ENCODE data around the gene GARIN5A.

Gene GARIN5A

GRCh38 chr19:50420808-50421207 is 55.8 kb downstream of the GARIN5A start:
- H3K27ac ChIP-seq, result no peak overlapping the region
- no peak for TF ChIP-seq CTCF (IDR thresholded peaks at IDR 0.05)

DNA sequence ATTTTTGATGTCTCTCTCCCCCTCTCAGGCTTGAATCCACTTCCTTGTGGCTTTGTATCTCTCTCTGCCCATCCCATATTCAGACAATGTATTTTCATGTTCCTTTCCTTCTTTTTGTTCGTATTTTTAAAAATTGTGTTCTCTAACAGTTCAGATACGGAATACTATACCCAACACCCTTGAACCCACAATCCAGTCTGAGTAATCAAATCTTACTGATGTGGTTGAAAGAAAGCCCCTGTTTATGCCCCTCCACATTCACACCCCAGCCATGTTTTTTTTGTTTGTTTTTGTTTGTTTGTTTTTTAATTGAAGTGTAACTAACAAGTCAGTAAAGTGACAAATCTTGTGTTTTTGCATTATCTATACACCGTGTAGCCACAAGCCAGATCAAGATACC is 56.5 kb downstream of the GARIN5A start:
- no peak overlapping the region for H3K27ac ChIP-seq
- no peak for TF ChIP-seq CTCF (IDR thresholded peaks at IDR 0.05)
- TF ChIP-seq ZFX (IDR thresholded peaks at IDR 0.05; ENCODE audit: borderline replicate concordance), result no peak

DNA sequence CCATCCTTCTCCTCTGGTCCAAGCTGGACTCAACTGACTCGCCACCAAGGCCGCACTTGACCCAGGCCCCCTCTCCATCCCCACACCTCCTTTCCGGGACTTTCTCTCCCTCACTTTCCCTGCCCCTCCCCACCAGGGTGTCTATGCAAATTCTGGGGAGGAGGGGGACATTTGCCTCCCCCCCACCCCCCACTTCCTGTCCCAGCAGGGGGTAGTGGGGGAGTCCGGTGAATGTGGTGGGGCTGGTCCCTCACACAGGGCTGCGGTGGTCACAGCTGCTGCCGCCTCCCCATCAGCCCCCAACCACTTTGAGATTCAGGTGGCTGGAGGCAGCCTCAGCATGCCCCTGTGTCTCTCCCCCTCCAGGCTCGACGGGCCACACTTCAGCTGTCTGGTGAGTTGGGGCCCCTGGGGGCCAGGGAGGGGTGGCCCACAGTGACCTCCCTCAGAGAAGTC is 57.0 kb downstream of the GARIN5A start:
- TF ChIP-seq CTCF (IDR thresholded peaks at IDR 0.05), result no peak
- TF ChIP-seq ZFX (IDR thresholded peaks at IDR 0.05; ENCODE audit: borderline replicate concordance), result no peak
- no peak overlapping the region for H3K27ac ChIP-seq

DNA sequence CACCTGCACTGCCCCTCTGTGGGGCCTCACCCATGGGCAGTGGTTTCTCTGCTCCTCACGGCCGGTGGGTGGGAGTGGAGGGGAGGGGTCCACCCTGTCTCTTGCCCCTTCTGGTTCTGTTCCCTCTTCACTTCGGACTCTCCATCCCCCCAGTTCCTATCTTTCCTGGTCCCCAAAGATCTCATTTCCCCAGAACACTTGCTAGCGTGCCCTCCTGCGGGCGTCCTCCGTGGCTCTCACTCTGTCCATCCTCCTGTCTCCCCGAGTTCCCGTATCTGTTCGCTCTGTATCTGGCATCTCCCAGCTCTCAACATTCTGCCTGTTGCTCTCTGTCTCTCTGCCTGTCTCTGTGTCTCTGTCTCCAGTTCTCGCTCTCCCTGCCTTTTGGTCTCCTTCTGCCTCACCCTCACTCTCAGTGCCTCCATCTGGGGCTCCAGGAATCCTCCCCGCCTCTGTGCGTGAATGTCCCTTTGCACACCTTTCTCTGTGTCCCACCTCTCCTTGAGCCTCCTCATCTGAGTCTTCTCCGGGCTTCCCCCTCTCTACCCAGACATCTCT is 57.5 kb downstream of the GARIN5A start:
- H3K27ac ChIP-seq, result no peak overlapping the region
- TF ChIP-seq ZFX (IDR thresholded peaks at IDR 0.05; ENCODE audit: borderline replicate concordance), result no peak
- TF ChIP-seq CTCF (IDR thresholded peaks at IDR 0.05), result no peak

DNA sequence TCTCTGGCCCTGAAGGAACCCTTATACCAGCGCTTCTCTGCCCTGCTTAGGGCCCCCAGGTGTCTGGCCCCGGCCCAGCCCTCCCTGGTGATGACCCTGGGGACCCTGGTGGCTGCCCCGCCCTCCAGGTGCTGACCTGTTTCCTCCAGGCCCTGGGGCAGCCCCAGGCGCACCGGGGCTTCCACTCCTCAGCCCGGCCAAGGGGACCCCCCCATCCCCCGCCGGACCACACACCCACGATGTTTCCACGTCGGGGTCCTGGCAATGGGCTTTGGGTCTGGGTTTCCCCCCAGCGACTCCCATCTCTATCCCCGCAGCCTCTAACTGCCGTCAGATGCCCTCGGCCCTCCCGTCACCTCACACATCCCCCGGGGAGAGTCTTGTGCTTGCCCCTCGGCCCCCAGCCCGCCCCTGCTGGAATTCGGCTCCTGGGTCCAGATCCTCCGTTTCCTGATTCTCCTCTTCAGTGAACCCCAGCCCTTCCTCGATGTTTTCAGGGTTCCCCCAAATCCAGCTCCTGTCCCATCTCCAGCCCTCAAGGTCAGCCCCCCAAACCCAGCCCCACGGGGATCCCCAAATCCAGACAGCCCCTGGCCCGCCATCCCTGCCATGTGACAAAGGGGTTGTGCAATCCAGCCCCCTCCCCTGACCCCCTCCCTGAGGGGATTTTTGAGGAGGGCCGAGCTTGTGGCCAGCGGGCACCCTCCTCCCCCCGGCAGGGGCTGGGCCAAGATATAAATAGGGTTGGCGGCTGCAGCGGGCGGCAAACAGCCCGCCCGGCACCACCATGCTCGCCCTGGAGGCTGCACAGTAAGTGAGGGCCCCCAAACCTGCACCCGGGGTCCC is 58.2 kb downstream of the GARIN5A start, which contains the start of gene SPIB:
SPIB (plus strand) TSS at position 763 of the 846 bp plus-strand sequence; CDS start at position 788, 25 bp downstream.
- TF ChIP-seq CTCF (IDR thresholded peaks at IDR 0.05), result no peak
- no peak within 1 kb of the TSS for H3K27ac ChIP-seq

GRCh38 chr19:50417111-50418081 is 59.3 kb downstream of the GARIN5A start:
- TF ChIP-seq ZFX (IDR thresholded peaks at IDR 0.05; ENCODE audit: borderline replicate concordance), result no peak
- no peak for TF ChIP-seq CTCF (IDR thresholded peaks at IDR 0.05)
- no peak overlapping the region for H3K27ac ChIP-seq
